Fibroblast of lung (primary cell): ENCODE measurements around the gene ANXA2. TPM values are rescaled to one million over a fixed set of nuclear protein-coding genes. Genes with fewer than 3 reads are reported as not detected.
"Not testable (repeated sequence)": the region's sequence is repeated elsewhere in the genome, so short reads cannot be mapped to it uniquely, and the experiment has no call there.

Experiments used
- DNase-seq, 2 donors: peaks; one replicate each; pipeline versions ENCODE4 v3.0.0 to v3.0.0-alpha.2; 2010; ENCODE audit warnings: low read depth in 2 of 2
- H2AFZ ChIP-seq: 2 replicates; pipeline ENCODE4 v1.5.1; 2012; ENCODE audit warnings: low read length, control low read depth, inconsistent platforms
- H3K27ac ChIP-seq: 2 replicates; pipeline ENCODE4 v1.5.1; 2011; ENCODE audit warnings: low read length, control low read depth; ENCODE audit not compliant: insufficient read depth
- H3K27me3 ChIP-seq: 2 replicates; pipeline ENCODE4 v1.5.1; 2011; ENCODE audit warnings: mild to moderate bottlenecking, low read length; ENCODE audit not compliant: control insufficient read depth, insufficient read depth
- H3K36me3 ChIP-seq: 2 replicates; pipeline ENCODE4 v1.5.1; 2011; ENCODE audit warnings: low read length; ENCODE audit not compliant: control insufficient read depth, insufficient read depth
- H3K4me1 ChIP-seq: 2 replicates; pipeline ENCODE4 v1.5.1; 2011; ENCODE audit warnings: low read length; ENCODE audit not compliant: control insufficient read depth, insufficient read depth; ENCODE audit errors: extremely low read depth
- H3K4me2 ChIP-seq: 2 replicates; pipeline ENCODE4 v1.5.1; 2011; ENCODE audit warnings: low read length, control low read depth; ENCODE audit not compliant: insufficient read depth; ENCODE audit errors: extremely low read depth
- H3K4me3 ChIP-seq, 4 experiments: fragments of 200-600 bp in 1 of 4; sonication (generic) in 1 of 4; replicated peaks in 1 of 4; 2 replicates each; pipeline ENCODE4 v1.5.1; 2011 to 2016; ENCODE audit warnings: low read length in 4 of 4, low read depth in 3 of 4, mild to moderate bottlenecking in 3 of 4, control low read depth in 2 of 4, inconsistent platforms in 1 of 4, mixed read lengths in 1 of 4; ENCODE audit not compliant: insufficient read depth in 1 of 4; ENCODE audit errors: control extremely low read depth in 1 of 4
- H3K79me2 ChIP-seq: 2 replicates; pipeline ENCODE4 v1.5.1; 2012; ENCODE audit warnings: mild to moderate bottlenecking, low read length, inconsistent platforms; ENCODE audit not compliant: control insufficient read depth, insufficient read depth
- H3K9ac ChIP-seq: 2 replicates; pipeline ENCODE4 v1.5.1; 2011; ENCODE audit warnings: mild to moderate bottlenecking, low read length, control low read depth; ENCODE audit not compliant: insufficient read depth
- H3K9me3 ChIP-seq: 2 replicates; pipeline ENCODE4 v1.5.1; 2012; ENCODE audit warnings: low read depth, low read length; ENCODE audit not compliant: control insufficient read depth, insufficient read depth
- H4K20me1 ChIP-seq: 2 replicates; pipeline ENCODE4 v1.5.1; 2011; ENCODE audit warnings: low read length; ENCODE audit not compliant: control insufficient read depth, insufficient read depth; ENCODE audit errors: extremely low read depth
- EZH2 ChIP-seq: IDR thresholded peaks from 2 replicates; pipeline ENCODE4 v1.5.1; 2012; ENCODE audit warnings: low read length, control low read depth, mild to moderate bottlenecking; ENCODE audit errors: missing control alignments
- polyA plus RNA-seq, 2 donors: library from polyadenylated mRNA; depleted of rRNA in 1 of 2; stranded (reverse) in 1 of 2; unstranded in 1 of 2; fragments of >200 nt; gene quantifications; 2 replicates each; pipeline ENCODE4 v1.2.1, GENCODE V29; 2011 to 2012; ENCODE audit warnings: missing spikeins in 1 of 2
- total RNA-seq: library from RNA; depleted of rRNA; stranded (reverse); fragments of >200 nt; gene quantifications from 2 replicates; pipeline ENCODE4 v1.2.1, GENCODE V29; 2014
- TF ChIP-seq, protein P1 (sequence below), 2 donors: IDR thresholded peaks in 1 of 2; conservative IDR thresholded peaks in 1 of 2; 1 replicate in 1 of 2; 2 replicates in 1 of 2; pipeline ENCODE4 v1.5.1; 2011 to 2012; ENCODE audit warnings: low read length in 2 of 2, control low read depth in 1 of 2, inconsistent platforms in 1 of 2, low read depth in 1 of 2, mild to moderate bottlenecking in 1 of 2

The ANXA2 gene
- total and polyA plus RNA-seq, 2 donors (not counting 1 experiment from before 2014, with no cell fraction given) = 2,754 to 4,872 TPM

GRCh38 chr15:60338810-60339209 is 59.0 kb downstream of the ANXA2 start:
- H3K4me2 ChIP-seq = no peak overlapping the region
- no peaks in the 10 kb centered on the region for H3K4me1 ChIP-seq
- H3K79me2 ChIP-seq = no peaks in the 10 kb centered on the region
- no peak for DNase-seq
- H3K27ac ChIP-seq = no peak overlapping the region
- no peaks in the 10 kb centered on the region for H3K27me3 ChIP-seq
- H3K9ac ChIP-seq = no peak overlapping the region
- no peak overlapping the region for H3K4me3 ChIP-seq
- H3K36me3 ChIP-seq = no peaks in the 10 kb centered on the region
- H4K20me1 ChIP-seq = no peaks in the 10 kb centered on the region
- no peak overlapping the region for H2AFZ ChIP-seq
- TF ChIP-seq EZH2 = no peak
- TF ChIP-seq, protein P1, sequence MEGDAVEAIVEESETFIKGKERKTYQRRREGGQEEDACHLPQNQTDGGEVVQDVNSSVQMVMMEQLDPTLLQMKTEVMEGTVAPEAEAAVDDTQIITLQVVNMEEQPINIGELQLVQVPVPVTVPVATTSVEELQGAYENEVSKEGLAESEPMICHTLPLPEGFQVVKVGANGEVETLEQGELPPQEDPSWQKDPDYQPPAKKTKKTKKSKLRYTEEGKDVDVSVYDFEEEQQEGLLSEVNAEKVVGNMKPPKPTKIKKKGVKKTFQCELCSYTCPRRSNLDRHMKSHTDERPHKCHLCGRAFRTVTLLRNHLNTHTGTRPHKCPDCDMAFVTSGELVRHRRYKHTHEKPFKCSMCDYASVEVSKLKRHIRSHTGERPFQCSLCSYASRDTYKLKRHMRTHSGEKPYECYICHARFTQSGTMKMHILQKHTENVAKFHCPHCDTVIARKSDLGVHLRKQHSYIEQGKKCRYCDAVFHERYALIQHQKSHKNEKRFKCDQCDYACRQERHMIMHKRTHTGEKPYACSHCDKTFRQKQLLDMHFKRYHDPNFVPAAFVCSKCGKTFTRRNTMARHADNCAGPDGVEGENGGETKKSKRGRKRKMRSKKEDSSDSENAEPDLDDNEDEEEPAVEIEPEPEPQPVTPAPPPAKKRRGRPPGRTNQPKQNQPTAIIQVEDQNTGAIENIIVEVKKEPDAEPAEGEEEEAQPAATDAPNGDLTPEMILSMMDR (conservative IDR thresholded peaks at IDR 0.05 in 1 of 2, IDR thresholded peaks at IDR 0.05 in 1 of 2; ENCODE audit: low read depth in 1 of 2, low read length in 2 of 2) = no peak
- no peaks in the 10 kb centered on the region for H3K9me3 ChIP-seq

DNA sequence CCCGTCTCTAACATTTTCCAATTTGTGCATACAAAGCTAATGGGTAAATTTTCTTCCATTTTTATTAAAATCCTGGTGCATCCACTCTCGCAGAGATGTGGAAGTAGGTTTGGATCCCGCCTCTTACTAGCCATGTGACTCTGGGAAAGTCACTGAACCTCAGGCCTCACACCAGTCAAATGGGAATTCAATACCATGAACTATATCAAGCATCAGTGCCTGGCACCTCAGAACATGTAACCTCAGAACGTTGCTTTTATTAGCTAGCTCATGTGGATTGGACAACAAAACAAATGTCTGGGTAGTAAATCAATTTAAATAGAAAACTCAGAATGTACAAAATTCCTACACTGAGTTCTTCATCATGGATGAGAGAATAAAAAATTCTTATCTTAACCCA is 60.7 kb downstream of the ANXA2 start:
- H3K9ac ChIP-seq = no peak overlapping the region
- H3K27me3 ChIP-seq = no peaks in the 10 kb centered on the region
- DNase-seq = no peak
- no peaks in the 10 kb centered on the region for H3K36me3 ChIP-seq
- no peak overlapping the region for H3K4me2 ChIP-seq
- no peaks in the 10 kb centered on the region for H3K9me3 ChIP-seq
- no peaks in the 10 kb centered on the region for H3K79me2 ChIP-seq
- no peaks in the 10 kb centered on the region for H4K20me1 ChIP-seq
- H3K27ac ChIP-seq = no peak overlapping the region
- TF ChIP-seq, protein P1 (conservative IDR thresholded peaks at IDR 0.05 in 1 of 2, IDR thresholded peaks at IDR 0.05 in 1 of 2; ENCODE audit: low read depth in 1 of 2, low read length in 2 of 2) = no peak
- TF ChIP-seq EZH2 = no peak
- no peak overlapping the region for H3K4me3 ChIP-seq
- H2AFZ ChIP-seq = no peak overlapping the region
- no peaks in the 10 kb centered on the region for H3K4me1 ChIP-seq

DNA sequence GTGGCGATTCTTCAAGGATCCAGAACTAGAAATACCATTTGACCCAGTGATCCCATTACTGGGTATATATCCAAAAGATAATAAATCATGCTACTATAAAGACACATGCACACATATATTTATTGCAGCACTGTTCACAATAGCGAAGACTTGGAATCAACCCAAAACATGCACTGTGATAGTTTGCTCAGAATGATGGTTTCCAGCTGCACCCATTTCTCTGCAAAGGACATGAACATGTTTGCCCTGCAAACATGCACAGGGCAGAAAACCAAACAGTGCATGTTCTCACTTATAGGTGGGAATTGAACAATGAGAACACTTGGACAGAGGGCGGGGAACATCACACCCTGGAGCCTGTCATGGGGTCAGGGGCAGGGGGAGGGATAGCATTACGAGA is 62.5 kb downstream of the ANXA2 start:
- not testable (repeated sequence) for H2AFZ ChIP-seq, H3K79me2 ChIP-seq, H3K27ac ChIP-seq, H3K9me3 ChIP-seq, H3K36me3 ChIP-seq, H3K9ac ChIP-seq, H4K20me1 ChIP-seq, H3K4me3 ChIP-seq, H3K4me2 ChIP-seq, H3K27me3 ChIP-seq, H3K4me1 ChIP-seq
- DNase-seq = peak in 1 of 2 donors; percentile 36
